ENCODE data around the gene ASAP2. TPM values are rescaled to one million over a fixed set of nuclear protein-coding genes. Genes with fewer than 3 reads are reported as not detected.

ASAP2 gene
- polyA plus RNA-seq, 1 donor (not counting 4 experiments of a cell fraction or from before 2014, with no cell fraction given): 54.2 TPM

- Histone ChIP-seq H3K36me3 (ENCODE audit: control insufficient read depth in 2 of 2, extremely low read depth in 1 of 2, insufficient read depth in 2 of 2, low read length in 2 of 2) (peaks cover 2 to 5% of the 10 kb centered on the region in 2 experiments), H3K27me3 (ENCODE audit: control insufficient read depth, extremely low read depth, insufficient read depth, low read length) (no peaks in the 10 kb centered on the region), H3K9me1 (ENCODE audit: control insufficient read depth, extremely low read depth, insufficient read depth, low read length) (peaks cover 4% of the 10 kb centered on the region), H3K9me3 (ENCODE audit: control insufficient read depth, low read depth, low read length) (no peaks in the 10 kb centered on the region), H2AFZ (ENCODE audit: control insufficient read depth, low read length) (no peak overlapping the region), H4K20me1 (ENCODE audit: control insufficient read depth, extremely low read depth, insufficient read depth, low read length) (peaks cover 13% of the 10 kb centered on the region), H3K4me2 (ENCODE audit: control insufficient read depth, extremely low read depth, insufficient read depth, low read depth, low read length) (peak overlapping the region; percentile 50), H3K4me1 (ENCODE audit: control insufficient read depth, extremely low read depth, insufficient read depth, low read length) (peaks cover 51% of the 10 kb centered on the region), H3K9ac (ENCODE audit: control insufficient read depth, extremely low read depth, insufficient read depth, low read length) (peak overlapping the region; percentile 30), H3K79me2 (ENCODE audit: control insufficient read depth, insufficient read depth, low read length) (peaks cover 93% of the 10 kb centered on the region), H3K4me3 (ENCODE audit: control insufficient read depth in 2 of 3, extremely low read depth in 1 of 3, insufficient read depth in 2 of 3, low read depth in 1 of 3, low read length in 3 of 3) (peak overlapping the region in 1 of 3 experiments; percentile 25), H3K27ac (ENCODE audit: control insufficient read depth, insufficient read depth, low read length) (peak overlapping the region; percentile 70)
- dilution Hi-C loops (cut with MboI; ENCODE audit: extremely low pct_ligation_motif_present, low sequenced_read_pairs): no loop called here
- DNase-seq (ENCODE audit: low read depth, low spot score): no peak
- peak; percentile 91 for FAIRE-seq
- TF ChIP-seq EZH2 (IDR thresholded peaks at IDR 0.05; ENCODE audit: low read length): no peak
- TF ChIP-seq CTCF (optimal IDR thresholded peaks at IDR 0.05 in 1 of 3, IDR thresholded peaks at IDR 0.05 in 1 of 3, conservative IDR thresholded peaks at IDR 0.05 in 1 of 3; ENCODE audit: extremely low read depth in 1 of 3, insufficient read depth in 2 of 3, low read length in 3 of 3): no peak
Measured at GRCh38 chr2:9217838-9218770, 11.5 kb downstream of the ASAP2 start.

GRCh38 chr2:9219027-9219445, 12.4 kb downstream of the ASAP2 start:
- TF ChIP-seq EZH2 (IDR thresholded peaks at IDR 0.05; ENCODE audit: low read length) (no peak), CTCF (optimal IDR thresholded peaks at IDR 0.05 in 1 of 3, IDR thresholded peaks at IDR 0.05 in 1 of 3, conservative IDR thresholded peaks at IDR 0.05 in 1 of 3; ENCODE audit: extremely low read depth in 1 of 3, insufficient read depth in 2 of 3, low read length in 3 of 3) (no peak)
- no peak for FAIRE-seq

More at GRCh38 chr2:9219027-9219445, 12.4 kb downstream of the ASAP2 start:
- no peak overlapping the region for H3K4me3 ChIP-seq (ENCODE audit: control insufficient read depth in 2 of 3, extremely low read depth in 1 of 3, insufficient read depth in 2 of 3, low read depth in 1 of 3, low read length in 3 of 3)
- peaks cover 93% of the 10 kb centered on the region for H3K79me2 ChIP-seq (ENCODE audit: control insufficient read depth, insufficient read depth, low read length)
- H3K9me3 ChIP-seq (ENCODE audit: control insufficient read depth, low read depth, low read length): no peaks in the 10 kb centered on the region
- no peak overlapping the region for H2AFZ ChIP-seq (ENCODE audit: control insufficient read depth, low read length)
- dilution Hi-C loops (cut with MboI; ENCODE audit: extremely low pct_ligation_motif_present, low sequenced_read_pairs): no loop called here
- H3K4me1 ChIP-seq (ENCODE audit: control insufficient read depth, extremely low read depth, insufficient read depth, low read length): peaks cover 49% of the 10 kb centered on the region
- no peak overlapping the region for H3K4me2 ChIP-seq (ENCODE audit: control insufficient read depth, extremely low read depth, insufficient read depth, low read depth, low read length)
- H3K27ac ChIP-seq (ENCODE audit: control insufficient read depth, insufficient read depth, low read length): peak overlapping the region; percentile 70
- H3K36me3 ChIP-seq (ENCODE audit: control insufficient read depth in 2 of 2, extremely low read depth in 1 of 2, insufficient read depth in 2 of 2, low read length in 2 of 2): peaks cover 0 to 5% of the 10 kb centered on the region in 2 experiments
- H4K20me1 ChIP-seq (ENCODE audit: control insufficient read depth, extremely low read depth, insufficient read depth, low read length): peaks cover 8% of the 10 kb centered on the region
- no peak overlapping the region for H3K9ac ChIP-seq (ENCODE audit: control insufficient read depth, extremely low read depth, insufficient read depth, low read length)
- peaks cover 2% of the 10 kb centered on the region for H3K9me1 ChIP-seq (ENCODE audit: control insufficient read depth, extremely low read depth, insufficient read depth, low read length)
- no peak for DNase-seq (ENCODE audit: low read depth, low spot score)
- no peaks in the 10 kb centered on the region for H3K27me3 ChIP-seq (ENCODE audit: control insufficient read depth, extremely low read depth, insufficient read depth, low read length)
